Fibroblast of pulmonary artery (primary cell): ENCODE results near the gene ITSN1.

Experiments used
- DNase-seq: peaks from one replicate; pipeline ENCODE4 v3.0.0-alpha.2; 2010; ENCODE audit warnings: low read depth
- H3K4me3 ChIP-seq: replicated peaks from 2 replicates; pipeline ENCODE4 v1.5.1; 2011; ENCODE audit warnings: low read depth, mild to moderate bottlenecking, control low read depth, low read length, moderate library complexity
- TF ChIP-seq, protein P1 (sequence below): IDR thresholded peaks from 2 replicates; pipeline ENCODE4 v1.5.1; 2011; ENCODE audit warnings: mild to moderate bottlenecking, control low read depth, low read length, inconsistent platforms; ENCODE audit errors: missing control alignments

Gene ITSN1

DNA sequence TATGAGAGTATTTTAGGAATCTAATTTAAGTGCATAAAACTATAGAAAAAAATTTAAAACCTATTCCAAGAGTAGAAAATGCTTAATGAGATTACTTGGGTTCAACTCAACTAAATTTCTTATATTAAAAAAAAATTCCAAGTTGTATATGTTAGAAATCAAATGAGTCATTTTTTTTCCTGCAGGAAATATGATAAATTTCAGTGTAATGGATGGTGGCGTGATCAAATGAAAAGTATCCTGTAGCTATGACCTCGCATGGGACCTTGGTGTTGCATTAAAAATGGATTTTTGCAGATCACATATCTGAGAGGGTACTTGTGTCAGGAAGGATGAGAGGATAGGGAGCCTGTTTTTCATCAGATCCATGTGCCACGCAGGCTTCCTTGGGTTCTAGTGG lies 255.4 kb downstream of the ITSN1 start:
- H3K4me3 ChIP-seq: no peak overlapping the region
- TF ChIP-seq, protein P1, sequence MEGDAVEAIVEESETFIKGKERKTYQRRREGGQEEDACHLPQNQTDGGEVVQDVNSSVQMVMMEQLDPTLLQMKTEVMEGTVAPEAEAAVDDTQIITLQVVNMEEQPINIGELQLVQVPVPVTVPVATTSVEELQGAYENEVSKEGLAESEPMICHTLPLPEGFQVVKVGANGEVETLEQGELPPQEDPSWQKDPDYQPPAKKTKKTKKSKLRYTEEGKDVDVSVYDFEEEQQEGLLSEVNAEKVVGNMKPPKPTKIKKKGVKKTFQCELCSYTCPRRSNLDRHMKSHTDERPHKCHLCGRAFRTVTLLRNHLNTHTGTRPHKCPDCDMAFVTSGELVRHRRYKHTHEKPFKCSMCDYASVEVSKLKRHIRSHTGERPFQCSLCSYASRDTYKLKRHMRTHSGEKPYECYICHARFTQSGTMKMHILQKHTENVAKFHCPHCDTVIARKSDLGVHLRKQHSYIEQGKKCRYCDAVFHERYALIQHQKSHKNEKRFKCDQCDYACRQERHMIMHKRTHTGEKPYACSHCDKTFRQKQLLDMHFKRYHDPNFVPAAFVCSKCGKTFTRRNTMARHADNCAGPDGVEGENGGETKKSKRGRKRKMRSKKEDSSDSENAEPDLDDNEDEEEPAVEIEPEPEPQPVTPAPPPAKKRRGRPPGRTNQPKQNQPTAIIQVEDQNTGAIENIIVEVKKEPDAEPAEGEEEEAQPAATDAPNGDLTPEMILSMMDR: no peak
- DNase-seq: no peak

DNA sequence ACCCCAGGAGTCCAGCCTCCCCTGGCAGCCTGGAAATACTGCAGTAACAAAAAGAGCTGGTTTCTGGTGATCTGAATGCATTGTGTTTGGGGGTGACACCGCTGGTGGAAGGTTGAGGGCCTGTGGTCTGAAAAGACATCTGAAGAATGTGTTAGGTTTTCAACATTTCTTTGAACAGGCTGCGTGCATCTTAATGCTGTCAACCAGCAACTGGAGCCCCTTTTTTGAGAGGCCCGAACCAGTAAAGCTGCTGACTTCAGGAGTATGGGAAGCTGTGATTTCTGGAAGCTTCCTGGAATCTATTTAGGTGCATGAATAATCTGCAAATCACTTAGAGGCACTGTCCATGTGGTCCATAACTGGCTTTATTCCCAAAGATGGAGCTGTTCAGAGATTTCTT lies 256.3 kb downstream of the ITSN1 start:
- TF ChIP-seq, protein P1: no peak
- no peak for DNase-seq

DNA sequence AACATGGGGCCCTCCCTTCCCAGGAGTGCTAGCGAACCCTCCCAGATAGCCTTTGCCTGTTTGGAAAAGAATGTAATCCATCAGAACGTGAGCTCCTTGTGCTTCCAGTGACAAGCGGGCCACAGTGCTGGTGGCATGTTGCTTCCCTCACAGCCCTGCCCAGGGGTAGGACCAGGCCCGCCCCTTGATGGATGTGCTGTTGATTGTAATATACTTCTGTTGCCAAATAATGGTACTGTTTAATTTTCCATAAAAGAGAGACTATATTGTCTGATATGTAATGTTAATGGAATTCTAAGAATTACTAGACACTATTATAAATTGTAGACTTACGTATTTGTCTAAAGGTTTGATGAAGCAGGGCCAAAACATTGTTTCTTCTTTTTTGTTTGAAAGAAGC lies 256.9 kb downstream of the ITSN1 start:
- TF ChIP-seq, protein P1: no peak
- no peak overlapping the region for H3K4me3 ChIP-seq

More for the DNA sequence above, 256.3 kb downstream of the ITSN1 start:
- no peak overlapping the region for H3K4me3 ChIP-seq

GRCh38 chr21:33901412-33902288 lies 259.3 kb downstream of the ITSN1 start:
- H3K4me3 ChIP-seq: no peak overlapping the region
- DNase-seq: peak; percentile 74
- TF ChIP-seq, protein P1: peak; percentile 63

More for the DNA sequence above, 256.9 kb downstream of the ITSN1 start:
- DNase-seq: peak; percentile 31

DNA sequence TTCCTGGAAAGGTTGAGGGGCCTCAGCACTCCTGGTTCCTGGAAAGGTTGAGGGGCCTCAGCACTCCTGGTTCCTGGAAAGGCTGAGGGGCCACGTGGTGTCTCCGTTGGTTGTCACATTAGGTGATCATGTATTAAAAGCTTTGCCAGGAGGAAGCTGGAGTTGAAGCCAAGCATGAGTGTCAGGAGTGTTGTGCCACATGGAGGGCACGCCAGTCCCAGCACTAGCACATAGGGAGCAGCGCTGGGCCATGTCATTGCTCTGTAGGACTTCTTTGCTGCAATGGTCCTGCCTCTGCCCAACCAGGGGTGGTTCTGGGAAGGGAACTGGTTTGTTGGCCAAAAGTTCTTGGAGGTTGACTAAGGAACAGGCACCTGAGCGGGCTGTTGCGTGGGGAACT lies 260.0 kb downstream of the ITSN1 start:
- DNase-seq: no peak
- TF ChIP-seq, protein P1: no peak
- H3K4me3 ChIP-seq: no peak overlapping the region

DNA sequence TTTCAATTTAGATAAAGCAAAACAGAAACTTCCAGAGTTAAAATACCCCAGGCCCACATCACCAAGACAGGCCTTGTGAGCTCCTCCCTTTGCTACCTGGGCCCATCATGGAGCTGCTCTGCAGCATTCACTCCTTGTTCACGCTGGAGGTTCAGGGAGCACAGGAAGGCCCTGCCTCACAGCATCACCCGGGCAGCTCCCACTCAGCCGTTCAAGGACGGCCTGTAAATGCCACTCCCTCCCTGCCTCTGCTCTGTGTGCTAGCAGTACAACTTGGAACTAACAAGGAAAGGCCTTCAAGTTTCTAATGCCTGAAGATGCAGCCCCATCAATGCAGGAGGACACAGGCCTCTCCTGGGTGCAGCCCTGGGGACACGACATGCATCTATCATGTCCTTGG lies 261.7 kb downstream of the ITSN1 start:
- TF ChIP-seq, protein P1: no peak
- no peak overlapping the region for H3K4me3 ChIP-seq
- DNase-seq: no peak

DNA sequence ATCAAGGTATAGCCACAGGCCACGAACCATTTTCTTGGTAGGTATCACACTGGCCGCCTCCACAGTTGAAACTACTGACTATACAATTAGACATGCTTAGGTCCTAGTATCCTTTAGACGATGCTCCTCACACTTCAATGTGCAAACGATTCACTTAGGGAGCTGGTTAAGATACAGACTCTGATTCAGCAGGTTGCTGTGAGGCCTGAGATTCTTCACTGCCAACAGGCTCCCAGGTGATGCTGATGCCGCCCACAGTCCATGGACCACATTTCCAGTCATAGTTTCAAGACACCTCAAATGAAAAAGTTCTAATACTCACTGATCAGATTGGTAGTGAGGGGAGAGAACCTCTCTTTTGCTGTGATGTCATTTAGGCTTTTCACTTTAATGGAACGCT lies 266.5 kb downstream of the ITSN1 start:
- no peak overlapping the region for H3K4me3 ChIP-seq
- TF ChIP-seq, protein P1: no peak
- DNase-seq: no peak
